Measurements from ENCODE around the gene HOXB3.
"Not testable (repeated sequence)": the region's sequence is repeated elsewhere in the genome, so short reads cannot be mapped to it uniquely, and the experiment has no call there.

Gene HOXB3

GRCh38 chr17:48526608-48527546 is 63.2 kb downstream of the HOXB3 start:
- no peak for DNase-seq (ENCODE audit: low read depth, low spot score)

DNA sequence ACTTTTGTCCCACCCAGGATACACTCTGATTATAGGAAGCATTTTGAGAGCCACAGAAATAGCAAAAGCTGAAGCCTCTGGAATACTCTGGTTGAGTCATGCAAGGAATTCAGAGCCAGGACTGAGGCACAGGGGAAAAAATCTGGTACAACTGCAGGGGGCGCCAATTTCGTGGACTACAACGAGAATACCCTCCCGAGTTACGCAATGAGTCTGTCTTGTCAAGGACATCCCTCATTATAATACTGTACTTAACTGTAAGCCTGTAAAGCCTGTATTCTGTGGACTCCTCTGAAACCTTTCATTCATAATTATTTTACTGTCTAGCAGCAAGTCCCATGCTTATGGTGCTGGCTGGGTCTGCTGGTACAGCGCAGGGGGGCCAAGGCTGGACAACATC is 67.0 kb downstream of the HOXB3 start:
- no peak for DNase-seq (ENCODE audit: low read depth, low spot score)

DNA sequence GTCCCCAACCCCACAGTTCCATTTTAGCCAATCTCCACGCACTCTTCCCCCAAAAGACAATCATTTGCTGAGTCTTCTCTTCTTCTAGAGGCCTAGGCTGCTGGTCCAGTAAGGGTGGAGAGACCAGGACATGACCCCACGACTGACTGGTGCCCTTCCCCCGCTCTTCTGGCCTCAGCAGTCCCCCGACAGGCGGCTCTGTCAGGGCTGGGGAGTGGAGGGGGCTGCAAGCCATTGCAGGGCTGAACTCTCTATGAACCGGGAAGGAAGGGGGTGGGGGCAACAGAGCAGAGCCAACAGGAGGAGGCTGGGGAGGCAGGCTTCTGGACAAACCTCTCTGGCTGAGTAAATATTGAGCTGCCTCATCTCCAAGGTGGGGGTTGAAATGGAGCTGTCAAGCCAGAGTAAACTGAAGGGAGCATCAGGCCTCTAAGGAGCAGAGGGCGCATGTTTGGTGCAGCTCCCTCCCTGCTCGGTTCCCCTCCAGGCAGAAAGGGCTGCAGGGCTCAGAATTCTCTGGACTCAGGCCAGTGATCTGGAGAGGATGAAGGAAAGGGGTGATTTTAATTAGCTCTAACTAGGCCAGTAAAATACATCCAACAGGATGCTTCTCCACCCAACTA is 67.9 kb downstream of the HOXB3 start:
- DNase-seq (ENCODE audit: low read depth, low spot score): no peak

DNA sequence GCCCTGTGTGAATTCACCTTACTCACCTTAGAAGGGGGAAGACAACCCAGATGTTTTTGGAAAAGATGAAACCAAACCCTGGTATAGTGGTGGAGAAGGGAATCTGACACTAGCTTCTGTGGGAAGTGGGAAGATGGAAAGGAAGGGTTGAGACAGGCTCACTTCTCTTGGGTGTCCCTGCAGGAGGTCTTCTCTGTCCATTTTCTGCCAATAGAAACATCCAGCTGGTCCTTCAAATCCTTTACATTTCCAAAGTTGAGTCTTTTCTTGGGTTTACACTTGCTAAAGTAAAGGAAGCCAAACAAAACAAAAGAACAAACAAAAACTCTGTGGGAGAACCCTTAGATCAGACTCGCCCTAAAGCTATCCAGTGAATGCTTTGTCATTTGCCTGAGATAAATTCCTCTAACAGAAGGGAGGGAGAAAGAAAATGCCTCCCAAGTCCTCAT is 69.4 kb downstream of the HOXB3 start:
- DNase-seq (ENCODE audit: low read depth, low spot score): no peak

- no peak for DNase-seq (ENCODE audit: low read depth, low spot score)
Observed at GRCh38 chr17:48519427-48519826, 70.6 kb downstream of the HOXB3 start.

DNA sequence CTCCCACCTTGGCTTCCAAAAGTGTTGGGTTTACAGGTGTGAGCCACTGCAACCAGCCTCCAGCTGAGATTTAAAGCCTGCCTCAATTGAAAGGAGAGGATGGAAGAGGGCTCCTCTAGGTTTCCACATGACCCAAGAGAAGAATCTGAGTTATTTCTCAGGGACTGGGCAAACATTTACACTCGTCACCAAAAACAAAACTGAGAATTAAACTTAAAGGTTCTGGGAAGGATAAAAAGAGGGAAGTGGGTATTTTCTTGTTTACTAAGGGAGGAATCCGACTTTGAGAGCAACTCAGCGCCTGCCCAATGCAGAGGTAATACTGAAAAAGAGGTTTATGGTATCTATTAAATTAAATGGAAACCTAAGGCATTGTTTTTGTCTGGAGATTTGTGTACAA is 72.6 kb downstream of the HOXB3 start:
- no peak for DNase-seq (ENCODE audit: low read depth, low spot score)

- DNase-seq (ENCODE audit: low read depth, low spot score): no peak
Observed at GRCh38 chr17:48515925-48516900, 73.8 kb downstream of the HOXB3 start.

DNA sequence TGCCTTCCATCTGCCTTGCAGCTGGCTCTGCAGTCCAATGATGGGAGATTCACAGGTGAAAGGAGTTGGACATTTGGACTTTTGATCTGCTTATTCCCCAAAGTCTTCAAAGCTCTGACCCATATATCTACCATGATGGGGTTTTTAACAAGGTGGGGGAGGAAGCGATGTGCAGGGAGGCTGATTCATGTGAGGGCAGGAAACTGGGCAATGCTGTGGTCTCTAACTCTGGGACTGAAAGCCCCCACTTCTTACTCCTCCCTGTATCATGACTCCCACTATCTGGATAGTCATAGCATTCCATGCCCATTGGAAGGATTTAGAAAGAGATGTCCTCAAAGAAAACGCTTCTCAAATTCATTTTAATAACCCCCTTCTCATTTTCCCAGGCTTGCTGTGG is 75.6 kb downstream of the HOXB3 start:
- DNase-seq (ENCODE audit: low read depth, low spot score): no peak

- DNase-seq (ENCODE audit: low read depth, low spot score): no peak
Observed at GRCh38 chr17:48513666-48514455, 76.2 kb downstream of the HOXB3 start.

DNA sequence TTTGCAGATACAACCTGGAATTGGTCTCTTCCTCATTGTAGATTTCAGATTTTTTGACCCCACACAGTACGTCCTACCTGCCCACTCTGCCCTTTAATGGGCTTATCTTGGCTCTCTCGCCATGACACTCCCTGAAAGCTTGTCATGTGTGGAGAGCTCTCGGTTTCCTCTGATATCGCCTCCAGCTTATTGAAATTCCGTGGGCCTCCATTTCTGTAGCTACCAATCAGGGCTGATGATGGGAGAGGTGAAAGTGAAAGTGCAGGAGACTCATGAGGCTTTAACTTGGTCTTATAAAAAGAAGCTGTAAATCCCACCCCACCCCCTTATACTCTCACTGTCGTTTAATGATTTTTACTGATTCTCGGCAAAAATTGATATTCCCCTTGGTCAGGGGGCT is 76.9 kb downstream of the HOXB3 start:
- DNase-seq (ENCODE audit: low read depth, low spot score): no peak

GRCh38 chr17:48510761-48511604 is 79.1 kb downstream of the HOXB3 start:
- DNase-seq (ENCODE audit: low read depth, low spot score): no peak

DNA sequence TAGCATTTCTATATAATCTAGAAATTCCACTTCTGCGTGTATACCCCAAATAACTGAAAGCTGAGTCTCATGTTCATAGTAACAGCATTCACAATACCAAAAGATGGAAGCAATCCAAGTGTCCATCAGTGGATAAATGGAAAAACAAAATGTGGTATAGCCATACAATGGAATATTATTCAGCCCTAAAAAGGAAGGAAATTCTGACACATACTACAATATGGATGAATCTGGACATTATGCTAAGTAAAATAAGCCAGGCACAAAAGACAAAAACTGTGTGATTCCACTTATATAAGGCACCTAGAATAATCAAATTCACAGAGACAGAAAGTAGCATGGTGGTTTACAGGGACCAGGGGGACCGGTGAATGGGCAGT is 79.7 kb downstream of the HOXB3 start:
- no peak for DNase-seq (ENCODE audit: low read depth, low spot score)

GRCh38 chr17:48509708-48510107 is 80.3 kb downstream of the HOXB3 start:
- not testable (repeated sequence) for DNase-seq (ENCODE audit: low read depth, low spot score)

GRCh38 chr17:48506246-48506645 is 83.8 kb downstream of the HOXB3 start:
- no peak for DNase-seq (ENCODE audit: low read depth, low spot score)

DNA sequence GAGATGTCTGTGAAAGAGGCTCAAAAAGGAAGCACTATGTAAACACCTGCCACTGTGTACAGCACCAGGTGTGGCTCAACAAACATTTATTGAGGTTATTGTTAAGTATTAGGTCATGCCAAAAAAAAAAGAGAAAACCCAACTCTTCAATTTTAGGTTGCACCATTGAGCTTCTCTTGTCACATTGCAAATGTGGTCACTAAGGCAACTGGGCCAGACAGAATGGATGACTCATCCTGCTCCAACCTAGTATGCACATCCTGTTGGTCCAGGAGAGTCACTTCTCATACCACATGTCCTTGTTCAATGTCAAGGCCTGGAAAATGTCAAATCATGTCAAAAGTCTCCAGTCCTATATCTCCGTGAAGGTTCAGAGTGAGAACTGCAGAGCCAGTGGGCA is 84.3 kb downstream of the HOXB3 start:
- DNase-seq (ENCODE audit: low read depth, low spot score): no peak

- no peak for DNase-seq (ENCODE audit: low read depth, low spot score)
Observed at GRCh38 chr17:48504953-48505352, 85.1 kb downstream of the HOXB3 start.

- no peak for DNase-seq (ENCODE audit: low read depth, low spot score)
Observed at GRCh38 chr17:48503747-48504146, 86.3 kb downstream of the HOXB3 start.

DNA sequence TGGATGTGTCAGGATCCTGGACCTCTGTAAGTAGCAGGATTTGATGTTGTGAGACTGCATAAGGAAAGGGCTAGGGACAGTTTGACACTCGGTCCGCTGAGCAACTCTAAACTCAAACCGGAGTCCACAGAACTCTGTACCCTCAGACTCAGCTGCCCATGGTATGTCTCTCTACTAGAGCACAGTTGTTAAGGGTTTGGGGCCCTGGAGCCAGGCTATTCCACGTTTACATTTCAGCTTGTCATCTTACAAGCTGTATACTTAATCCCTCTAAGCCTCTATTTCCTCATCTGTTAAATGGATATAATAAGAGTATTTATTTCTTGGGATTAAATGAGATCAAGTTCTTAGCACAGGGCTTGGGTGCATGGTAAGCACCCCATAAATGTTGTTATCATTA is 87.1 kb downstream of the HOXB3 start:
- no peak for DNase-seq (ENCODE audit: low read depth, low spot score)

DNA sequence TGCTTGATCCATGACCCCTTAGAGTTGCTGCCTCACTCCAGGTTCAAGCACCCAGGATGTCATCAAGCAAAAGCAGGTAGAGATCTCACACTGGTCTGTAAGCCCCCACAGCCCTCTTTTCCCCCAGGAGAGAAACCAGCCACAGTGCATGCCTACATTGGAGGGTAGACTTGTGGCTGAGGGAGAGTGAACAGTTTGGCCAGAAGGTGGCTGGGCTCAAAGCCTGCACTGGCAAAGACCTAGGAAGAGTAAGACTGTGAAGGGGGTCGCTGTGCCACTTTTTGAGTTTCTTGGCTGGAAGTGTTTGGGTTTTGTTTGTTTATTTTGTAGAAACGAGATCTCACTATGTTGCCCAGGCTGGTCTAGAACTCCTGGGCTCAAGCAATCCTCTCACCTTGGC is 87.7 kb downstream of the HOXB3 start:
- DNase-seq (ENCODE audit: low read depth, low spot score): no peak
